Measurements from ENCODE around the gene CRY2. TPM values are rescaled to one million over a fixed set of nuclear protein-coding genes. Genes with fewer than 3 reads are reported as not detected.
A peak's percentile ranks its signal among the peaks of the same experiment; 100 is the strongest.

The CRY2 gene
- total RNA-seq, 1 experiment from 2014 or later, result 6.4 TPM

DNA sequence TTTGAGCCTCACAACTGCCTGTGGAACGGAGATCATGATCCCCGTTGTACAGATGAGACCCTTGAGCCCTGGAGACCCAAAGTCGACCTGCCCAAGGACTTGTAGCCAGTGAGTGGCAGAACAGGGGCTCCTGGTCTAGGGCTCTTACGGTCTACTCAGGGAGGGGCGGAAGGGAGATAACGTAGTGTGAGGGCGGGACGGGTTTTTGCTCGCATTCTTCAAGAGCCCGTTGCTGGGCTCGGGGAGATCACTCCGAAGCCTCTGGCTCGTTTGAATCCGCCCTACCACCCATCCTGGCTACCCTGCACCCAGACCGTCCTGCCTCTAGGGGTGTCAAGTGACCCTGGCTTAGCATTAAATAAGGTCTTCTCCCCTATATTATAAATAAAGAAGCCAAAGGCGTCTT is 639 bp downstream of the CRY2 start:
- peak; percentile 48 for DNase-seq (ENCODE audit: low read depth)

- no peak for DNase-seq (ENCODE audit: low read depth)
Measured at GRCh38 chr11:45848654-45849081, 1.4 kb downstream of the CRY2 start.

DNA sequence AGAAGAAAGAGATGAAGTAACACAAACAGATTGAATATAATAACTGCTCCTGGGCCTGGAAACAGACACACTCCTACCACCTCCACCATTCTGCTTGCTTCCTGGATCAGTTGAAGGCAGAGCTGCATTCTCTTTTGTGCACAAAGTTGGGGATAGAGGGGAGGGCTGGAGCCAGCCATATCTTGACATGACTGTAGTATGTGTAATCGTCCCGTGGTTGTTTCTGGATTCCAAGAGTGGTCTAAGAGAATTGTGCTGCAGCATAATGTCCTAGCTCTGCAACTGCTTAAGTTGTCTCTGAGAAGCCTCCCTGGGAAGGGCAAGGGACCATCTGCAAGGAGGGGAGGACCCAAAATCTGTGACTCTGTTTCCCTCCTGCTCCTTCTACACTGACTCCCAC is 3.2 kb downstream of the CRY2 start:
- DNase-seq (ENCODE audit: low read depth), result peak; percentile 8

GRCh38 chr11:45851228-45851627 is 4.0 kb downstream of the CRY2 start:
- no peak for DNase-seq (ENCODE audit: low read depth)

- DNase-seq (ENCODE audit: low read depth), result no peak
Measured at GRCh38 chr11:45852018-45852711, 4.9 kb downstream of the CRY2 start.

GRCh38 chr11:45852712-45853101 is 5.4 kb downstream of the CRY2 start:
- no peak for DNase-seq (ENCODE audit: low read depth)

DNA sequence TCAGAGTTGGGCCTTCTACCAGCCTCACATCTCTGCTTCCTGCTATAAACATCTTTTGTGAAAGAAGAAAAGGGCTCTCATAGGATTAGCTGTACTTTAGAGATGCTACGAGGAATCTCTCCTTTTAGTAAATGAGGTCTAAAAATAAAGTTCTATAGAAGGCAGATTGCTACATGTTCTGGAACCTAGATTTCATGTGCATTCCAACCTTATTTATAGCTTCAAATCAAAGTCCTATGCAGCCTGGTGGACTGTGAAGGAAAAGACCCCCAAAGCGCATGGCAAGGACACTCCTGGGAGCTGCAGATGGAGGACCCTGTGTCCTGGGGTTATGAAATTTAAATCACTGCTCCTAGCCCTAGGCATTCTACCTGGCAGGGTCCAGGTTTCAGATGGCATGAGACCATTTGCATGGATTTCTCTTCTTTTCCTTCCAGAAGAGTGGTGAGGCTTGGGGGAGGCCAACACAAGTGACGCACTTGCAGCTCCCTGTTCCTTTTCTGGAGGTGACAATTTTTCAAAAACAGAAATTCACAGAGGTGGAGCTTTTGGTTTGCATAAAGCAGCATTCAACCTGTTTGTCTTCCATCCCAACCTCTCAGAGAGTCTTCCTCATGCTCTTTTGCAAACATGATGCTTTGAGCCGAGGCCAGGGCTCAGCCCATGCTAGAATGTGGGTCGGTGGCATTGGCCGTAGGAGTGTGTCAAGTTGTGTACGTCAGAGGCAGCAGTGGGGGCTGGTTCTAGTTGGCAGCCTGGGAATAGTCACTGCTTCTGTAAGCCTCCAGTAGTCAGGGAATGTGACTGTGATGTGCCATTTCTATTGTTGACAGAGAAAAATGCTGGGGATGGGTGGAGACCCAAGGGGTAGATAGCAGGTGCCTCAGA is 6.3 kb downstream of the CRY2 start:
- DNase-seq (ENCODE audit: low read depth), result no peak

DNA sequence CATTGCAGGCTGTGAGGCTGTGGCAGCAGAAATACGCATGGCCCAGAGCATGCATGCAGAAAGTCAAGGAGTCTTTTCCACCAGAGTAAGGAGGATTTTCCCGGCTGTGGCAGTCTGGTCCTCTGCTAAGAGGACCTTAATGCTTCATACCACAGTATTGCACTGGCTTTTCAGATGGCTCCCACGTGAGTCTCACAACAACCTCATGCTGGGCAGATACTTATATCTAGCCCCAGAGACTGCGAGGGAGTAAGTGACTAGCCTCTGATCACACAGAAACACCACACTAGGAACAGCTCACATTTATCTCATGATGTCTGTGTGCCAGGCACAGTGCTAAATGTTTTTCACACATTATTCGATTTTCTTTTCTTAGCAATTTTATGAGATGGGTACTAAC is 8.0 kb downstream of the CRY2 start:
- no peak for DNase-seq (ENCODE audit: low read depth)

GRCh38 chr11:45856044-45856468 is 8.8 kb downstream of the CRY2 start:
- DNase-seq (ENCODE audit: low read depth), result no peak

GRCh38 chr11:45857961-45858474 is 10.7 kb downstream of the CRY2 start:
- peak; percentile 14 for DNase-seq (ENCODE audit: low read depth)

DNA sequence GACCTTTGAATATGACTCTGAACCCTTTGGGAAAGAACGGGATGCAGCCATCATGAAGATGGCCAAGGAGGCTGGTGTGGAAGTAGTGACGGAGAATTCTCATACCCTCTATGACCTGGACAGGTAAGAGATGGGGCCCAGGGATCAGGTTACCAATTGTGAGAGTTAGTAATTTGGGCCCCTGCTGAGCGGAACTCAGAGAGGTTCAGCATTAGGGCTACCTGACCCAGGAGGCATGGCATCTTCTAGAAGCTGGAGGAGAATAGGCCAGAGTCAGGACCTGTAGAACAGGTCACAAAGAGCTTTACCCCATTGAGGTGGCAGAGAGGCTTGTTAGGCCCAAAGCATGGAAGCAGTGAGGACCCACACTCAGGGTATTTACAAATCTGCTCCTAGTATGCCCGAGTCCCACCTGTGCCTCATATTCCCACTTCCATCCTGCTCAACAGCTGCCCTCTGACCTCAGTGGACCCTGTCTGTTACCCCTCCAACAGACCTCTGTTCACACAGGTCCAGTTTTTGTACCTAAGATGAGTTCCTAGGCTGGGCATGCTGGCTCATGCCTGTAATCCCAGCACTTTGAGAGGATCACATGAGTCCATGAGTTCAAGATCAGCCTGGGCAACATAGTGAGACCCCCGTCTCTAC is 11.6 kb downstream of the CRY2 start:
- DNase-seq (ENCODE audit: low read depth), result no peak

GRCh38 chr11:45859661-45860140 is 12.4 kb downstream of the CRY2 start:
- DNase-seq (ENCODE audit: low read depth), result peak; percentile 86

- DNase-seq (ENCODE audit: low read depth), result no peak
Measured at GRCh38 chr11:45860348-45860747, 13.1 kb downstream of the CRY2 start.

- DNase-seq (ENCODE audit: low read depth), result no peak
Measured at GRCh38 chr11:45860764-45861510, 13.7 kb downstream of the CRY2 start.

GRCh38 chr11:45864041-45864440 is 16.8 kb downstream of the CRY2 start:
- no peak for DNase-seq (ENCODE audit: low read depth)

DNA sequence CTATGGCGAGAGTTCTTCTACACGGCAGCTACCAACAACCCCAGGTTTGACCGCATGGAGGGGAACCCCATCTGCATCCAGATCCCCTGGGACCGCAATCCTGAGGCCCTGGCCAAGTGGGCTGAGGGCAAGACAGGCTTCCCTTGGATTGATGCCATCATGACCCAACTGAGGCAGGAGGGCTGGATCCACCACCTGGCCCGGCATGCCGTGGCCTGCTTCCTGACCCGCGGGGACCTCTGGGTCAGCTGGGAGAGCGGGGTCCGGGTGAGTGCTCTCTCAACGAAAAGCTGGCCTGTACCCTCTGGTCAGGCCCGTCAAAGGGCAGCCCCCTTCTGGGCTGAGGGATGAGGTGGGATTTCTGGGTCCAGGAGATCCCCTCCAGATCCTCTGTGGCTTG is 22.3 kb downstream of the CRY2 start:
- no peak for DNase-seq (ENCODE audit: low read depth)

- DNase-seq (ENCODE audit: low read depth), result no peak
Measured at GRCh38 chr11:45870706-45871105, 23.4 kb downstream of the CRY2 start.

GRCh38 chr11:45871638-45872037 is 24.4 kb downstream of the CRY2 start:
- DNase-seq (ENCODE audit: low read depth), result no peak

GRCh38 chr11:45872651-45873356 is 25.5 kb downstream of the CRY2 start:
- DNase-seq (ENCODE audit: low read depth), result peak; percentile 64

- no peak for DNase-seq (ENCODE audit: low read depth)
Measured at GRCh38 chr11:45876401-45876800, 29.1 kb downstream of the CRY2 start.

- DNase-seq (ENCODE audit: low read depth), result no peak
Measured at GRCh38 chr11:45877221-45877620, 29.9 kb downstream of the CRY2 start.

Measured in LHCN-M2 (cell line).